Psoas muscle (tissue), 8 donors: ENCODE data around the gene RBM19. TPM values are rescaled to one million over a fixed set of nuclear protein-coding genes. Genes with fewer than 3 reads are reported as not detected.

Experiments used
- ATAC-seq, 4 donors: fragments of 200-7000 bp; cut with Tn5 transposase; one replicate each; pipeline ENCODE4 v1.9.1; 2020; ENCODE audit warnings: moderate library complexity in 3 of 4, mild to moderate bottlenecking in 2 of 4
- DNase-seq, 2 donors: peaks; one replicate each; pipeline ENCODE4 v3.0.0-alpha.2; 2020
- H3K27ac ChIP-seq: fragments of 200-600 bp; one replicate; pipeline ENCODE4 v1.8.0; 2022
- H3K27me3 ChIP-seq, 3 donors: fragments of 200-600 bp in 1 of 3; one replicate each; pipeline versions ENCODE4 v1.6.1 to v1.8.0; 2013 to 2022; ENCODE audit warnings: low read length in 2 of 3, mild to moderate bottlenecking in 2 of 3, moderate library complexity in 1 of 3; ENCODE audit not compliant: insufficient read depth in 3 of 3
- H3K36me3 ChIP-seq, 2 donors: fragments of 200-600 bp in 1 of 2; one replicate each; pipeline versions ENCODE4 v1.6.1 to v1.8.0; 2013 to 2022; ENCODE audit warnings: low read depth in 1 of 2, mild to moderate bottlenecking in 1 of 2, moderate library complexity in 1 of 2; ENCODE audit not compliant: insufficient read depth in 1 of 2
- H3K4me1 ChIP-seq: fragments of 200-600 bp; one replicate; pipeline ENCODE4 v1.8.0; 2022
- H3K4me3 ChIP-seq: fragments of 200-600 bp; one replicate; pipeline ENCODE4 v1.8.0; 2022; ENCODE audit warnings: mild to moderate bottlenecking
- H3K9me3 ChIP-seq: fragments of 200-600 bp; one replicate; pipeline ENCODE4 v1.8.0; 2022
- CTCF ChIP-seq: fragments of 200-600 bp; IDR thresholded peaks from one replicate; pipeline ENCODE4 v1.8.0; 2022; ENCODE audit warnings: antibody characterized with exemption
- WGBS, 3 donors: extraction: QIAGEN DNeasy Blood & Tissue Kit; methylation state at CpG; one replicate each; pipeline versions ENCODE4 v1.1.6 to v1.1.7; 2013; 5-methylcytosine and 5-hydroxymethylcytosine counted together
- intact Hi-C, 2 donors: fragments of 100-400 bp; cut with DNase I; formaldehyde crosslinking; loops; one replicate each; pipeline versions ENCODE4 v1.11.0 to v1.14.2; 2022
- polyA plus RNA-seq, 3 donors: library from polyadenylated mRNA; stranded (reverse); fragments of 200-250 nt; gene quantifications; one replicate each; pipeline ENCODE4 v1.2.3, GENCODE V29; 2013
- total RNA-seq, 4 donors: library from RNA; stranded (reverse); fragmentation: NEBNext Ultra II Directional in 2 of 4; extraction: Animal tissue kit (Norgen Biotek cat#: 25700) in 2 of 4; gene quantifications; one replicate each; pipeline versions ENCODE4 v1.2.1 to v1.2.4, GENCODE V29; 2021 to 2023
- donor health status: healthy with polysubstance abuse.
- donor health status: DM: no; HTN: no; CAD: no; lungs with moderate emphysema.
- donor health status: Bipolar disorder and iron deficiency.
- donor health status: healthy.
- donor health status: DM: yes; HTN: yes; CAD: no.
- donor health status: DM: no; HTN: no; CAD: no.
- donor health status: DM: no; HTN: no; CAD: no.
- donor health status: DM: yes; HTN: yes; CAD: no.

The RBM19 gene
- total and polyA plus RNA-seq, 7 donors = 14.2 to 59.4 (median 25.7) TPM

- Histone ChIP-seq H3K9me3 (no peaks in the 10 kb centered on the region), H3K4me3 (no peak overlapping the region), H3K27ac (no peak overlapping the region), H3K4me1 (no peaks in the 10 kb centered on the region), H3K27me3 (peaks cover 0 to 24% (median 3%) of the 10 kb centered on the region in 3 donors), H3K36me3 (no peaks in the 10 kb centered on the region)
- DNase-seq (no peak), ATAC-seq (no peak)
- no peak for TF ChIP-seq CTCF
- intact Hi-C loops = no loop called here
- WGBS, 3 donors = 45% methylated on average over 2 of the region's 3 CpGs; no CpG with 5 or more reads in 2 of the 3 donors
These were observed 46.8 kb upstream of the RBM19 start for GRCh38 chr12:114012744-114013431.

GRCh38 chr12:114011711-114012110 is 45.6 kb upstream of the RBM19 start:
- Histone ChIP-seq H3K36me3 (no peaks in the 10 kb centered on the region), H3K4me3 (no peak overlapping the region), H3K4me1 (no peaks in the 10 kb centered on the region), H3K27ac (no peak overlapping the region), H3K27me3 (peaks cover 0 to 24% (median 5%) of the 10 kb centered on the region in 3 donors), H3K9me3 (no peaks in the 10 kb centered on the region)
- intact Hi-C loops = no loop called here
- no peak for TF ChIP-seq CTCF
- 66 to 71% (median 68%) methylated on average over 10 of the region's 10 CpGs for WGBS, 3 donors
- DNase-seq (no peak), ATAC-seq (no peak)

- peaks cover 0 to 45% (median 5%) of the 10 kb centered on the region in 3 donors for H3K27me3 ChIP-seq
- no peak for TF ChIP-seq CTCF
- H3K36me3 ChIP-seq = no peaks in the 10 kb centered on the region
- H3K4me3 ChIP-seq = no peak overlapping the region
- H3K4me1 ChIP-seq = no peaks in the 10 kb centered on the region
- ATAC-seq (no peak), DNase-seq (no peak)
- H3K9me3 ChIP-seq = no peaks in the 10 kb centered on the region
- H3K27ac ChIP-seq = no peak overlapping the region
- 69 to 73% (median 70%) methylated on average over 11 of the region's 11 CpGs for WGBS, 3 donors
- intact Hi-C loops = no loop called here
These were observed 40.6 kb upstream of the RBM19 start for GRCh38 chr12:114006482-114007425.

- Histone ChIP-seq H3K27ac (no peak overlapping the region), H3K4me1 (no peaks in the 10 kb centered on the region), H3K36me3 (no peaks in the 10 kb centered on the region), H3K4me3 (no peak overlapping the region), H3K27me3 (peaks cover 0 to 27% (median 6%) of the 10 kb centered on the region in 3 donors), H3K9me3 (no peaks in the 10 kb centered on the region)
- DNase-seq (no peak), ATAC-seq (no peak)
- 78 to 90% (median 81%) methylated on average over 3 of the region's 3 CpGs for WGBS, 3 donors
- TF ChIP-seq CTCF = no peak
- intact Hi-C loops = no loop called here
These were observed 38.3 kb upstream of the RBM19 start for GRCh38 chr12:114004402-114004801.
